AG04449 (cell line): Measurements from ENCODE around the gene GALNT8.

Experiments used
- CTCF ChIA-PET: fragments of 350-600 bp; formaldehyde crosslinking; extraction: SDS; loops from one replicate; lab custom pipeline; 2021; ENCODE audit warnings: antibody characterized with exemption; lab: Yijun Ruan, JAX
- POLR2A ChIA-PET: fragments of 400-600, 350-600 bp; formaldehyde crosslinking; extraction: SDS; loops from one replicate; lab custom pipeline; 2020; ENCODE audit warnings: antibody characterized with exemption, inconsistent platforms; lab: Yijun Ruan, JAX
- DNase-seq: peaks from one replicate; pipeline ENCODE4 v3.0.0-alpha.2; 2010; ENCODE audit warnings: low read depth, low spot score
- H3K4me3 ChIP-seq: 2 replicates; pipeline ENCODE4 v1.5.1; 2011; ENCODE audit warnings: low read depth, mild to moderate bottlenecking, control low read depth, low read length
- TF ChIP-seq, protein P1 (sequence below): IDR thresholded peaks from one replicate; pipeline ENCODE4 v1.5.1; 2011; ENCODE audit warnings: mild to moderate bottlenecking, moderate library complexity, low read length, control low read depth, inconsistent platforms; ENCODE audit not compliant: insufficient read depth; ENCODE audit errors: missing control alignments

Gene GALNT8

DNA sequence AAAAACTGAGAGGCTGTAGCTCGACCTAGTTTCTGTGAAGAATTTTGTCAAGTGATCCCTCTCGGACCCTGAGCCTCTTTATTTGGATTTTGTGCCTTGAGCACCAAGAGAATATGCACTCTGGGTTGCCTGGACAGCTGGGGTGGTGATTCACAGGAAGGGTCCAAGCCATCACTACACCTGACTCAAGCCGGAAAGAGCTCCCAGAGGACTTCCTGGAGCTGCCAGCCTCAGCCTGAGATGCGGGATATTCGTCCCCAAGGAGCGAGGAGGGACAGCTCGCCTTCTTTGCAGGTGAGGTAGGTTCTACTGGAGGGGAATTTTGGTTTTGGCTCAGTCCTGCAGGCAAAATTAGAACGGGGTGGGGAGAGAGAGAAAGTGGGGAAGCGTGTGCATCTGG lies 94.3 kb downstream of the GALNT8 start:
- ChIA-PET POLR2A (no interaction called here), CTCF (interaction anchor here (1.3 kb wide), 1 partner anchor 35 kb away, joined by 4 read pairs; no protein-coding TSS in a partner anchor)
- TF ChIP-seq, protein P1, sequence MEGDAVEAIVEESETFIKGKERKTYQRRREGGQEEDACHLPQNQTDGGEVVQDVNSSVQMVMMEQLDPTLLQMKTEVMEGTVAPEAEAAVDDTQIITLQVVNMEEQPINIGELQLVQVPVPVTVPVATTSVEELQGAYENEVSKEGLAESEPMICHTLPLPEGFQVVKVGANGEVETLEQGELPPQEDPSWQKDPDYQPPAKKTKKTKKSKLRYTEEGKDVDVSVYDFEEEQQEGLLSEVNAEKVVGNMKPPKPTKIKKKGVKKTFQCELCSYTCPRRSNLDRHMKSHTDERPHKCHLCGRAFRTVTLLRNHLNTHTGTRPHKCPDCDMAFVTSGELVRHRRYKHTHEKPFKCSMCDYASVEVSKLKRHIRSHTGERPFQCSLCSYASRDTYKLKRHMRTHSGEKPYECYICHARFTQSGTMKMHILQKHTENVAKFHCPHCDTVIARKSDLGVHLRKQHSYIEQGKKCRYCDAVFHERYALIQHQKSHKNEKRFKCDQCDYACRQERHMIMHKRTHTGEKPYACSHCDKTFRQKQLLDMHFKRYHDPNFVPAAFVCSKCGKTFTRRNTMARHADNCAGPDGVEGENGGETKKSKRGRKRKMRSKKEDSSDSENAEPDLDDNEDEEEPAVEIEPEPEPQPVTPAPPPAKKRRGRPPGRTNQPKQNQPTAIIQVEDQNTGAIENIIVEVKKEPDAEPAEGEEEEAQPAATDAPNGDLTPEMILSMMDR = no peak
- H3K4me3 ChIP-seq = no peak overlapping the region
- no peak for DNase-seq

DNA sequence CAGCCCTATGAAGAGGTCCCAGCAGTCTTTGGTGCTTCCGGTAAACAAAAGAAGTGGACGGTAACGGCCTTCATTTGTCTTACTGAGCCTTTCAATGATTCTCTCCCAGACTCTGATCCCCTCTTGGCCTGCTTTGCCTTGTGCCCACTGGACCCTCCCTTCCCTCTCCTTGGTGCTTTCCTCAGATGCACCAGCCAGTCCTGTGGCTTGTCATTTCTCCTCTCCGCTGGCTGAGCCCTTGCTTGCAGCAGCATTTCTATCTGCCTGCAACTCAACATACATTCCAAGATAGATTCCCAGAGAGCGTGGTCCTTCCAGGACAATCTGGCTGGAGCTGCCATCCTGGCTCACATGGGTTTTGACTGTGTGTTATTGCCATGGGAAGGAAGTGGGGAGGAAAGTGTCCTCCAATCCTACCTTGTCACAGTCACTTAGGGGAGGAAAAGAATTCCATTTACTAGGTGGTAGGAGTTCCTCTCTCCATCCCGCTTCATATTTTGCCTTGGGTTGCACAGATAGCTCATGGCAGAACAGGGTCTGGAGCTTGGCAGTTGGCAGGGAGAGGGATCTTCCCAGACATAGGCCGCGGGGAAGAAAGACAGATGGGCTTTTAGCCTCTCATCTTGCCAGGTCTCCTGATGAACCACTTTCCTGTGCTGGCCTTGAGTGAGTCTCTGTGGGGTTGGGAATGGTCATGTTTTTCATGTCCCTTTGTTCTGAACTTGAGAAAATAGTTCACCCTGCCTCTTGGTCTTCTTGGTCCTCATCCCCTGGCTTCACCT lies 96.7 kb downstream of the GALNT8 start:
- POLR2A ChIA-PET = no interaction called here
- TF ChIP-seq, protein P1 = no peak
- no peak for DNase-seq
- H3K4me3 ChIP-seq = no peak overlapping the region
- CTCF ChIA-PET = no interaction called here

DNA sequence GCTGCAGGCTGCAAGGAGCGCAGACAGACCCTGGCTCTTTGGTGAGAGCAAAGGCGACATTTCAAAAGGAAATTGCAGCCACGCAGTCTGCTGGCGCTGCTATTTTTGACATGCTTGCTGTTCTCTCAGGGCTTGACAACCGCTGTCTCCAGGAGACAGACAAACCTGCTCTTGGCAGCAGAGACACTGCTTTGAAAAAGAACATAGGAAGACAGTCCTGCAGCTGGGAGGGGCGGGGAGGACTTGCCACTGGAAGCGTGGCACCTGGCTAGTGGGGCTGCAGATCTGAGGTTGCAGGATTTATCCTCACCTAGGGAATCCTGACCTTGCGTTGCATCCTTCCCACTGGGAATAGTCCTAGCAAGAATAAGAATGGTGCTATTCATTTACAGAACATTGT lies 97.7 kb downstream of the GALNT8 start:
- ChIA-PET CTCF (no interaction called here), POLR2A (no interaction called here)

DNA sequence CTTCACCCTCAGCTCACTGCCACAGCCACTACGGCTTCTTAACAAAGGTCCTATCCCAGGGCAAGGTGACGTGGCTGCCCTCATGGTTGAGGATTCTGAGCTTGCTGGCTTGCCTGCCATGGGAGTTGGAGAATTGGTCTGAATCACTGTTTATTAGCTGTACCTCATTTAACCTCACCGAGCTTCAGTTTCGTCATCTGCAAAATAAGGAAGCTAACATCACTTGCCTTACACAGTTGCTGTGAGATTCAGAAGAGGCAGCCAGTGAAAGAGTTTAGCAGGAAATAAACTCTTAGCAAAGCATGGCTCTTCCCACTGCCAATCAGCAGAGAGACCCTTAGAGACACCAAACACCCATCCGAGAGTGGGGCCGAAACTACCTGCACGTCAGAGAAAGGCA lies 99.5 kb downstream of the GALNT8 start:
- TF ChIP-seq, protein P1 = no peak
- no peak for DNase-seq
- POLR2A ChIA-PET = no interaction called here
- H3K4me3 ChIP-seq = no peak overlapping the region
- CTCF ChIA-PET = no interaction called here

More for the DNA sequence above, 97.7 kb downstream of the GALNT8 start:
- DNase-seq = no peak
- TF ChIP-seq, protein P1 = no peak
- H3K4me3 ChIP-seq = no peak overlapping the region

DNA sequence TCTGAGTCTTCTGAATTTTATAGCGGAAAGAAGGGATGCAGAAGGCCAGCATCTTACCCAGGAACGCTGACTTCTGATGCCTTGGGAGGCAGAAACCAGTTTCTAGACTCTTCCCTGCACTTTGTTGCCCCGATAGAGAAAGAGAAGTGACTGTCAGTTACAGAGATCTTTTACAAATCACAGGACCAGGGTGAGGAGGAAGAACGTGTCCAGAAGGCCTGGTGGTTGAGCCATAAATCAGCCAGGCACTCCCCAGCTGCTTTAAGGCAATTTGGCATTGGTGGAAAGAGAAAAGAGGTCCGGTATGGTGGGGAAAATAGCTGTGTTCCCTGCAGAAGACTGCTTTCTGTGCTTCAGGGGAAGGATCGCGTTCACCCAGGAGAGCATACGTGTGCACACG lies 100.8 kb downstream of the GALNT8 start:
- TF ChIP-seq, protein P1 = no peak
- DNase-seq = no peak
- POLR2A ChIA-PET = no interaction called here
- CTCF ChIA-PET = interaction anchor here (1.2 kb wide), 1 partner anchor 37 kb away, joined by 4 read pairs; no protein-coding TSS in a partner anchor
- H3K4me3 ChIP-seq = no peak overlapping the region
